Tibial nerve (tissue), 3 donors: Measurements from ENCODE around the gene ZFAND3.
"Not testable (repeated sequence)": the region's sequence is repeated elsewhere in the genome, so short reads cannot be mapped to it uniquely, and the experiment has no call there.

Experiments used
- POLR2A ChIP-seq, 2 donors: fragments of 450-650 bp; IDR thresholded peaks; one replicate each; pipeline ENCODE4 v1.6.1; 2017; ENCODE audit warnings: antibody characterized with exemption in 2 of 2, mild to moderate bottlenecking in 2 of 2, moderate library complexity in 2 of 2
- TF ChIP-seq, protein P1 (sequence below), 5 experiments: fragments of 200-600 bp in 3 of 5; fragments of 450-650 bp in 2 of 5; sonication (generic) in 3 of 5; IDR thresholded peaks; one replicate each; pipeline ENCODE4 v1.5.1; 2016 to 2019; ENCODE audit warnings: antibody characterized with exemption in 5 of 5, mild to moderate bottlenecking in 3 of 5, moderate library complexity in 2 of 5

DNA sequence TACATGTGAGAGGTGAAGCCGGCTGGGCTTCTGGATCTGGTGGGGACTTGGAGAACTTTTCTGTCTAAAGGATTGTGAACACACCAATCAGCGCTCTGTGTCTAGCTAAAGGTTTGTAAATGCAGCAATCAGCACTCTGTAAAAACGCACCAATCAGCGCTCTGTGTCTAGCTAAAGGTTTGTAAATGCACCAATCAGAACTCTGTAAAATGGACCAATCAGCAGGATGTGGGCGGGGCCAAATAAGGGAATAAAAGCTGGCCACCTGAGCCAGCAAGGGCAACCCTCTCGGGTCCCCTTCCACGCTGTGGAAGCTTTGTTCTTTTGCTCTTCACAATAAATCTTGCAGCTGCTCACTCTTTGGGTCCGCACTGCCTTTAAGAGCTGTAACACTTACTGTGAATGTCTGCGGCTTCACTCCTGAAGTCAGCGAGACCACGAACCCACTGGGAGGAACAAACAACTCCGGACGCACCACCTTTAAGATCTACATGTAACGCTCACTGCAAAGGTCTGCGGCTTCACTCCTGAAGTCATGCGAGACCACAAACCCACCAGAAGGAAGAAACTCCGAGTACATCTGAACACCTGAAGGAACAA, 143.1 kb downstream of the ZFAND3 start:
- TF ChIP-seq, protein P1, sequence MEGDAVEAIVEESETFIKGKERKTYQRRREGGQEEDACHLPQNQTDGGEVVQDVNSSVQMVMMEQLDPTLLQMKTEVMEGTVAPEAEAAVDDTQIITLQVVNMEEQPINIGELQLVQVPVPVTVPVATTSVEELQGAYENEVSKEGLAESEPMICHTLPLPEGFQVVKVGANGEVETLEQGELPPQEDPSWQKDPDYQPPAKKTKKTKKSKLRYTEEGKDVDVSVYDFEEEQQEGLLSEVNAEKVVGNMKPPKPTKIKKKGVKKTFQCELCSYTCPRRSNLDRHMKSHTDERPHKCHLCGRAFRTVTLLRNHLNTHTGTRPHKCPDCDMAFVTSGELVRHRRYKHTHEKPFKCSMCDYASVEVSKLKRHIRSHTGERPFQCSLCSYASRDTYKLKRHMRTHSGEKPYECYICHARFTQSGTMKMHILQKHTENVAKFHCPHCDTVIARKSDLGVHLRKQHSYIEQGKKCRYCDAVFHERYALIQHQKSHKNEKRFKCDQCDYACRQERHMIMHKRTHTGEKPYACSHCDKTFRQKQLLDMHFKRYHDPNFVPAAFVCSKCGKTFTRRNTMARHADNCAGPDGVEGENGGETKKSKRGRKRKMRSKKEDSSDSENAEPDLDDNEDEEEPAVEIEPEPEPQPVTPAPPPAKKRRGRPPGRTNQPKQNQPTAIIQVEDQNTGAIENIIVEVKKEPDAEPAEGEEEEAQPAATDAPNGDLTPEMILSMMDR (IDR thresholded peaks at IDR 0.05): not testable (repeated sequence)
- TF ChIP-seq POLR2A (IDR thresholded peaks at IDR 0.05): not testable (repeated sequence)
